ENCODE results near the gene ITGA1. TPM values are rescaled to one million over a fixed set of nuclear protein-coding genes. Genes with fewer than 3 reads are reported as not detected.
A peak's percentile ranks its signal among the peaks of the same experiment; 100 is the strongest.

The ITGA1 gene
- total RNA-seq, 2 donors from 2014 or later, result 129 to 136 TPM

GRCh38 chr5:52895572-52896413 lies 108.1 kb downstream of the ITGA1 start:
- DNase-seq (ENCODE audit: low spot score), result no peak
- Mint-ChIP-seq H3K4me1 (ENCODE audit: low read depth in 2 of 2) (no peaks in the 10 kb centered on the region), H3K9me3 (no peaks in the 10 kb centered on the region), H3K4me3 (no peak overlapping the region), H3K36me3 (peaks cover 13% of the 10 kb centered on the region), H3K27me3 (peaks cover 11 to 13% of the 10 kb centered on the region in 2 donors), H3K27ac (no peak overlapping the region)
- no peak for ATAC-seq

DNA sequence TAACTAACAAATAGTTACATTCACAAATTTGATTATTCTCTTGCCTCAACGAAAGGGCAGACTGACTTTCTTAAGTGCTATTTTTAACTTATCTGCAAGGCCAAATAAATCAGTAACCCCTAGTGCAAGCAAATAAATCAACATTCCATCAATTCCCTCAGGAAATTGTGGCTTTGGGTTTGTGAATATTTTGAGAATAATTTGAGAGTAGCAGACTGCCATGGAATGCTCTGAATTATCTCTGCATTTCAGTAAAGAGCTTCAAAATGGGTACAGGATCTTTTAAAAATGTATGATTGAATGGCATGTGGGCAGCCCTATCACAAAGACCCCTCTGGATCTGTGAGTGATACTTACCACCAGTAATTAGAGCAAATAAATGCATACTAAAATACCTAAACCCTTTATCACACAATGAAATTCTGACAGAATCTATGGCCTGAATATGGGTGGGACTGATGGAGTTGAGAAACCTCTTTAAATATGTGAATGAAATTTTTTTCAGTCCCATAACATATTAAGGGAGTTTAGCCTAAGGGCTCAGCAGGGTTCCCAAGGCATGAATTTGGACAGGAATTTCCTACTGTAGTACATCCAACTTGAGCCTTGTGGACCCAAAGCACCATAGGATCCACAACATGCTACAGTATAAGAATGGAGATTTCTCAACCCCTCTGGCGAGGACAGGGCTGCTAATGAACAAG lies 109.0 kb downstream of the ITGA1 start:
- Mint-ChIP-seq H3K4me3 (no peak overlapping the region), H3K27me3 (peaks cover 10 to 19% of the 10 kb centered on the region in 2 donors), H3K27ac (no peak overlapping the region), H3K4me1 (ENCODE audit: low read depth in 2 of 2) (no peaks in the 10 kb centered on the region), H3K9me3 (no peaks in the 10 kb centered on the region), H3K36me3 (peaks cover 18% of the 10 kb centered on the region)
- no peak for ATAC-seq
- DNase-seq (ENCODE audit: low spot score), result no peak

DNA sequence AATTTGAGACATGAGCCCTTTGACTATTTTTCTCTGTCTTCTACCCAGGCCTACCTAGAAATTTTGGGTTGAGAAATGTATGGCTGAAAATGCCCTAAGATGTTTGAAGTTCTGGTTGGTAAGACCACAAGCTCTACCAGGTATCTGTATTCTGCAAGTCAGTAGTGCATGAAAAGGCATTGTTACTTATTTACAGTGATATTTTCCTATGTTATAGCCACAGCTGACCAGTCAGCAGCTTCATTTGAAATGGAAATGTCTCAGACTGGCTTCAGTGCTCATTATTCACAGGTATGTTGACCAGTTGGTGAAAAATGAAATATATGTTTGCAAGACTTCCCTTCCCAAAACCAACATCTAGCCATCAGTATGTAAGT lies 109.5 kb downstream of the ITGA1 start:
- DNase-seq (ENCODE audit: low spot score) (no peak), ATAC-seq (no peak)
- Mint-ChIP-seq H3K4me3 (no peak overlapping the region), H3K9me3 (no peaks in the 10 kb centered on the region), H3K27ac (no peak overlapping the region), H3K36me3 (peaks cover 18% of the 10 kb centered on the region), H3K27me3 (peaks cover 10 to 19% of the 10 kb centered on the region in 2 donors), H3K4me1 (ENCODE audit: low read depth in 2 of 2) (no peaks in the 10 kb centered on the region)

DNA sequence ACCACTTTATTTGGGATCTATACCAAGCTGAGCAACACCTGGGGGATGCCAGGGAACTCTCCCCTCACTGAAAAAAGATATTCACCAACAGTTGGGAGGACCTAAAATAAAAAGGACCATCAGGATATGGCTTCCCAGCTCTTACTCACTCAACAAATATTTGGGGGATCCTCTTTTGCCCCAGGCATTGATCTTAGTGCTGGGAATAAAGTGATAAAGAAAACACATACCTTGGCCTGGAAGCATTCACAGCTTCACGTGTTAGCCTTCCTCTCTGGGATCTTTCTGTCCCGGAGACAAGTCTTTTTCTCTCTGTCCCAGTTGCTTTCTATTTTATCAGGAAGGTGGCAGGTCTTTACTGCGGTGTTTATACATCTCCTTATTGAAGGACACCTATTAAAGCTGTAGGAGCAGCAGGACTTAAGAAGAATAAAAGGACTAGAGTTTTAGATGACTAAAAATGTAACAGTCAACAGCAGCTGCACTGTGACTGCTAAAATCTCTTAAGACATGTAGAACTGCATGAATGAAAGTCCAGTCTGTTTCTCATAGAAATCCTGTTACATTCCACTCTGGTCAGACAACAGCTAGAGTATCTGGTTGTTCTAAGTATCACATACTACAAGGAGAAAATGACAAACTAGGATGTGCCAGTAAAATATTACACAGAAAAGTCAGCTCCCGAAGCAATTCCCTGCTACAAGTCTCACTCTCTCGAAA lies 111.4 kb downstream of the ITGA1 start:
- H3K27me3 Mint-ChIP-seq, result peaks cover 10 to 16% of the 10 kb centered on the region in 2 donors
- H3K9me3 Mint-ChIP-seq, result no peaks in the 10 kb centered on the region
- no peak overlapping the region for H3K4me3 Mint-ChIP-seq
- H3K27ac Mint-ChIP-seq, result no peak overlapping the region
- peaks cover 23% of the 10 kb centered on the region for H3K36me3 Mint-ChIP-seq
- no peak for ATAC-seq
- no peak for DNase-seq (ENCODE audit: low spot score)
- H3K4me1 Mint-ChIP-seq (ENCODE audit: low read depth in 2 of 2), result no peaks in the 10 kb centered on the region

DNA sequence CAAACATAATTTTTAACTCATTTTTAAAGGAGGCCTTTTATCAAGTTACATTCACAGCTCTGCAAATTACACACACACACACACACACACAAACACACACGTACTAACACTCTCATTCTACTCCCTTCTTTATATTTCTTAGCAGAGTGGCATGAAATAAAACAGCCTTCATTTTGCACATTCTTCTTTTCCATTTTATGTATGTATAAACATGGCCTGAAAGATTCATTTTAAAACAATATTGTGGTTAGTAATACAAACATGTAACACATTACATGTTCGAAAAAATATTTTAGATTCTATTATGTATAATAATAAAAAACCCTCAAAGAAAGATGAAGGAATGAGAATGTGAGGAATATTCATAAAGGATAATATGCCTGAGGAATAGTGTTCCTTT lies 115.4 kb downstream of the ITGA1 start:
- H3K4me1 Mint-ChIP-seq (ENCODE audit: low read depth in 2 of 2), result no peaks in the 10 kb centered on the region
- ATAC-seq, result no peak
- no peak overlapping the region for H3K27ac Mint-ChIP-seq
- peaks cover 18% of the 10 kb centered on the region for H3K36me3 Mint-ChIP-seq
- DNase-seq (ENCODE audit: low spot score), result no peak
- H3K9me3 Mint-ChIP-seq, result no peaks in the 10 kb centered on the region
- H3K4me3 Mint-ChIP-seq, result no peak overlapping the region
- H3K27me3 Mint-ChIP-seq, result peaks cover 4 to 12% of the 10 kb centered on the region in 2 donors

- Mint-ChIP-seq H3K4me1 (ENCODE audit: low read depth in 2 of 2) (no peaks in the 10 kb centered on the region), H3K4me3 (no peak overlapping the region), H3K36me3 (peaks cover 6% of the 10 kb centered on the region), H3K27me3 (peaks cover under 1 to 4% of the 10 kb centered on the region in 2 donors), H3K27ac (no peak overlapping the region), H3K9me3 (no peaks in the 10 kb centered on the region)
- no peak for DNase-seq (ENCODE audit: low spot score)
- no peak for ATAC-seq
Measured at GRCh38 chr5:52906343-52906742, 118.6 kb downstream of the ITGA1 start.

- H3K9me3 Mint-ChIP-seq, result no peaks in the 10 kb centered on the region
- no peaks in the 10 kb centered on the region for H3K4me1 Mint-ChIP-seq (ENCODE audit: low read depth in 2 of 2)
- ATAC-seq (peak in 1 of 2 donors; percentile 13), DNase-seq (ENCODE audit: low spot score) (no peak)
- peaks cover 0 to 4% of the 10 kb centered on the region in 2 donors for H3K27me3 Mint-ChIP-seq
- H3K27ac Mint-ChIP-seq, result no peak overlapping the region
- H3K36me3 Mint-ChIP-seq, result peaks cover 6% of the 10 kb centered on the region
- no peak overlapping the region for H3K4me3 Mint-ChIP-seq
Measured at GRCh38 chr5:52906845-52907244, 119.1 kb downstream of the ITGA1 start.

GRCh38 chr5:52909192-52909591 lies 121.5 kb downstream of the ITGA1 start:
- ATAC-seq (no peak), DNase-seq (ENCODE audit: low spot score) (no peak)
- Mint-ChIP-seq H3K36me3 (no peaks in the 10 kb centered on the region), H3K27ac (no peak overlapping the region), H3K4me1 (ENCODE audit: low read depth in 2 of 2) (no peaks in the 10 kb centered on the region), H3K9me3 (no peaks in the 10 kb centered on the region), H3K27me3 (no peaks in the 10 kb centered on the region), H3K4me3 (no peak overlapping the region)

DNA sequence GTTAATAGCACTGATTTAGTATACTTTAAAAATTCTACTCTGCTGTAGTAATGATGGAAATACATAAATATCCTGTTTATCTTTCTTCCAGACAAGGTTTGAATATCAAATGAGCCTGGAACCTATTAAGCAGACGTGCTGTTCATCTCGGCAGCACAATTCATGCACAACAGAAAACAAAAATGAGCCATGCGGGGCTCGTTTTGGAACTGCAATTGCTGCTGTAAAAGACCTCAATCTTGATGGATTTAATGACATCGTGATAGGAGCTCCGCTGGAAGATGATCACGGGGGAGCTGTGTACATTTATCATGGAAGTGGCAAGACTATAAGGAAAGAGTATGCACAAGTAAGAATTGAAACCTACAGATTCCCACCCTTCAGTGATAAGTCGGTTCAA lies 122.4 kb downstream of the ITGA1 start:
- peaks cover under 1% of the 10 kb centered on the region for H3K36me3 Mint-ChIP-seq
- H3K27me3 Mint-ChIP-seq, result no peaks in the 10 kb centered on the region
- H3K27ac Mint-ChIP-seq, result no peak overlapping the region
- ATAC-seq (no peak), DNase-seq (ENCODE audit: low spot score) (no peak)
- no peaks in the 10 kb centered on the region for H3K9me3 Mint-ChIP-seq
- no peak overlapping the region for H3K4me3 Mint-ChIP-seq
- peaks cover 3 to 4% of the 10 kb centered on the region in 2 donors for H3K4me1 Mint-ChIP-seq (ENCODE audit: low read depth in 2 of 2)

GRCh38 chr5:52915176-52915875 lies 127.6 kb downstream of the ITGA1 start:
- H3K9me3 Mint-ChIP-seq, result no peaks in the 10 kb centered on the region
- peaks cover 0 to 12% of the 10 kb centered on the region in 2 donors for H3K27me3 Mint-ChIP-seq
- DNase-seq (ENCODE audit: low spot score) (peak; percentile 69), ATAC-seq (peak; percentile 77 to 79)
- H3K4me3 Mint-ChIP-seq, result peak overlapping the region; percentile 33
- peak overlapping the region in 1 of 2 donors; percentile 17 for H3K27ac Mint-ChIP-seq
- peaks cover 9 to 11% of the 10 kb centered on the region in 2 donors for H3K4me1 Mint-ChIP-seq (ENCODE audit: low read depth in 2 of 2)
- peaks cover 13% of the 10 kb centered on the region for H3K36me3 Mint-ChIP-seq

- H3K36me3 Mint-ChIP-seq, result peaks cover 23% of the 10 kb centered on the region
- ATAC-seq, result no peak
- no peak overlapping the region for H3K27ac Mint-ChIP-seq
- peaks cover 19 to 23% of the 10 kb centered on the region in 2 donors for H3K27me3 Mint-ChIP-seq
- DNase-seq (ENCODE audit: low spot score), result no peak
- H3K4me3 Mint-ChIP-seq, result no peak overlapping the region
- no peaks in the 10 kb centered on the region for H3K9me3 Mint-ChIP-seq
- H3K4me1 Mint-ChIP-seq (ENCODE audit: low read depth in 2 of 2), result peaks cover 2 to 5% of the 10 kb centered on the region in 2 donors
Measured at GRCh38 chr5:52920929-52921328, 133.2 kb downstream of the ITGA1 start.

DNA sequence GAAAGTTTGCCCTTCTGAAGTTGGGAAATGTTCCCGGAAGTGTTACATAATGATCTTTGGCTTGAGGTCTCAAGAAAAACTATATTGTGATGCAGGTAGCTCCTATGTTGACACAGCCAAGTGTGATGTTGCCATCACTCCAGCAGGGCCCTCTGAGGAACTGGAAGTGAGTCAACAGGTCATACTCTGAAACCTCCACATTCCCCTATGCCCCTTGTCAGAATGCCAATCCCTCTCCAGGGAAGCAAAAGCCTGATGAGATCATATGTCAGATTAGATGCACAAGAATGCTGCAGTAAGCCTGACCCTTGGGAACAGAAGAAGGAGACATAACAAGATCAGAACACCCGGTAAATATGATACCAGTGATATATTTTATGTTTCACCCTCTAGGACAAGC lies 134.7 kb downstream of the ITGA1 start:
- H3K27me3 Mint-ChIP-seq, result peaks cover 16 to 23% of the 10 kb centered on the region in 2 donors

DNA sequence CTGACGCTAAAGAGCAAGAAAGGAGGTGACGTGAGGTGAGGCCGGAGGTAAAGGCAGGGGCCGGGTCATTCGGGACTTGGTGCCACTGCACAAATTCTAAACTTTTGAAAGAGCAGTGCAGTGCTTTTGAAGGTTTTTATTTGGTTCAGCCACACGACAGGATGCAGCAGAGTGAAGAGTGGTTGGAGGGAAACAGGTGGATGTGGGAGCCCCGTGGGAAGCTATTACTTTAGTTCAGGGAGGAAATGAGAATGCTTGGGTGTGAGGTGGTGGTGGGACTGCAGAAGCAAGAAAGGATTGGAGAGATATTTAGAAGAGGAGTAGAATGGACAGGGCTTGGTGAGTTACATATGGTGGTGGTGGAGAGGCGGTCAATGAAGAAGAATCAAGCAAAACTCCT lies 136.7 kb downstream of the ITGA1 start:
- Mint-ChIP-seq H3K9me3 (no peaks in the 10 kb centered on the region), H3K36me3 (peaks cover 26% of the 10 kb centered on the region), H3K27me3 (peaks cover 11 to 23% of the 10 kb centered on the region in 2 donors), H3K4me3 (no peak overlapping the region), H3K27ac (peak overlapping the region in 1 of 2 donors; percentile 9), H3K4me1 (ENCODE audit: low read depth in 2 of 2) (peaks cover 2 to 5% of the 10 kb centered on the region in 2 donors)
- ATAC-seq, result no peak
- no peak for DNase-seq (ENCODE audit: low spot score)

More for the DNA sequence above, 134.7 kb downstream of the ITGA1 start:
- no peak for ATAC-seq
- Mint-ChIP-seq H3K36me3 (peaks cover 23% of the 10 kb centered on the region), H3K4me3 (no peak overlapping the region), H3K4me1 (ENCODE audit: low read depth in 2 of 2) (peaks cover 2 to 5% of the 10 kb centered on the region in 2 donors), H3K27ac (no peak overlapping the region), H3K9me3 (no peaks in the 10 kb centered on the region)
- no peak for DNase-seq (ENCODE audit: low spot score)
